H1 (cell line): ENCODE measurements around the gene FAIM2. TPM values are rescaled to one million over a fixed set of nuclear protein-coding genes. Genes with fewer than 3 reads are reported as not detected.

Experiments used
- CTBP2 ChIP-seq: IDR thresholded peaks from 2 replicates; pipeline ENCODE4 v1.7.0; 2011; ENCODE audit warnings: borderline replicate concordance, mild to moderate bottlenecking, moderate library complexity, mixed read lengths, low read length; ENCODE audit not compliant: insufficient read depth, insufficient read length
- NANOG ChIP-seq: IDR thresholded peaks from 2 replicates; pipeline ENCODE4 v1.6.1; 2011; ENCODE audit warnings: low read length, low read depth, mild to moderate bottlenecking, inconsistent platforms; ENCODE audit not compliant: insufficient read depth, poor library complexity, severe bottlenecking
- SIN3A ChIP-seq, 2 experiments: IDR thresholded peaks in 1 of 2; conservative IDR thresholded peaks in 1 of 2; 2 replicates each; pipeline ENCODE4 v1.6.1; 2011 to 2012; ENCODE audit warnings: low read length in 2 of 2, improper control_type of control experiment in 1 of 2, low read depth in 1 of 2, mild to moderate bottlenecking in 1 of 2
- SIRT6 ChIP-seq: IDR thresholded peaks from one replicate; pipeline ENCODE4 v1.7.1; 2012; ENCODE audit warnings: low read length, inconsistent platforms
- polyA plus RNA-seq, 7 experiments: library from polyadenylated mRNA; depleted of rRNA in 3 of 7; stranded (reverse) in 5 of 7; unstranded in 2 of 7; fragments of >200 nt in 5 of 7; fragments of 200-250 nt in 2 of 7; gene quantifications; 1 replicate in 5 of 7; 2 replicates in 1 of 7; 4 replicates in 1 of 7; pipeline versions ENCODE4 v1.2.1 to v1.2.3, GENCODE V29; 2011 to 2013; ENCODE audit warnings: missing spikeins in 2 of 7, mixed read lengths in 2 of 7
- total RNA-seq: library from RNA; stranded (reverse); fragmentation: NEBNext Ultra II Directional; extraction: Animal tissue kit (Norgen Biotek cat#: 25700); gene quantifications from 2 replicates; pipeline ENCODE4 v1.2.1, GENCODE V29; 2021

Gene FAIM2
- total and polyA plus RNA-seq, 2 of the 8 experiments (the other 6 are each of a cell fraction or from before 2014, with no cell fraction given), result 0.89 to 1.3 TPM

GRCh38 chr12:49875115-49875720 lies 28.5 kb downstream of the FAIM2 start (continued):
- TF ChIP-seq NANOG, result no peak
- TF ChIP-seq SIRT6, result no peak
- no peak for TF ChIP-seq SIN3A (conservative IDR thresholded peaks at IDR 0.05 in 1 of 2, IDR thresholded peaks at IDR 0.05 in 1 of 2; ENCODE audit: low read depth in 1 of 2, low read length in 2 of 2)
- TF ChIP-seq CTBP2, result no peak
